ENCODE data around the gene TMEM163.

Gene TMEM163

DNA sequence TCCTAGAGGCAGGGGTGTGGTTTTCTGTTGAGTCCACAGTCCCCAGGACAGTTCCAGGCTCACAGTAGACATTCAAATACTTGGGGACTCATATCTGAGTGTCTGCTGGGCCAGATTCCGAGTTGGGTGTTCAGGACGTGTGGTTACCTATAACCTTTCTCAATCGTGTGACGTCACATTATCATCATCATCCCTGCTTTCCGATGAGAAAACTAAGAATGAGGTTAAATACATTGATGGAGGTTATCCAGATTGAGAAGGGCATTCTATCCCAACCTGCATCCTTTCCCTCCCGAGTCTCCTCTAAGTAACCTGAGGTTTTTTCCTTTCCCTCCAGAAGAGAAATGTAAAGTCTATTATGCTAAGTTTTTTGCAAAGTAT lies 260.3 kb downstream of the TMEM163 start:
- DNase-seq (ENCODE audit: low read depth): no peak

DNA sequence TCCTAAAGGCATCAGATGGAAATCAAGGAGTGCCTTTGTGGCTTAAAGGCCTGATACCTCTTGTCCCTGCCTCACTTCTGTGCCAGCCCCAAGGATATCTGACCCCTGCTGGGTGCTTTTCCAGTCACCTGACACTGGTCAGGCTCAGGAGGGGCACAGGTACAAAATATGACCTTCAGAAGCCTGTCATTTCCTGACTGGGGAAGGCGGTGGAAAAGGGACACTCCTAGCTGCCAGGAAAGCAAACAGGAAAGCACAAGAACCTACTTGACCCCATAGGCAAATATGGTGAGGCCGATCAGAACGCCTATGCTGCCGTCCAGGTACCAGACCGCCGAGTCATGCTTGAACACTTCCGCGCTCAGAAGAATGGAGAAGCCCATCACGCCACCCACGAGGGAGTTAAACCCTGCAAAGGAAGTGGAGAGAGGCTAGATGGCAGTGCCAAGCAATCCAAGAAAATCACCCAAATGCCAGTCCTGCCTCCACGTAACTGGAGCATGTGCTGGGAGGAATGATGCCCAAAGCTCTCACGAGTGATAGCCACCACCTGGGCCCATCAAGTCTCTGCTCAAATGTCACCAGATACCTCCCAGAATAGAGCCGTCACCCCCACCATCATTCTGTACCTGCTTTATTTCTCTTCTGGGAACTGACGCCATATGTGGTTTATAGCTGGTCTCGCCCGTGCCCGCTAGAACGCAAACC lies 260.9 kb downstream of the TMEM163 start:
- DNase-seq (ENCODE audit: low read depth): no peak

- DNase-seq (ENCODE audit: low read depth): no peak
Measured at GRCh38 chr2:134457353-134457752, 261.4 kb downstream of the TMEM163 start.

DNA sequence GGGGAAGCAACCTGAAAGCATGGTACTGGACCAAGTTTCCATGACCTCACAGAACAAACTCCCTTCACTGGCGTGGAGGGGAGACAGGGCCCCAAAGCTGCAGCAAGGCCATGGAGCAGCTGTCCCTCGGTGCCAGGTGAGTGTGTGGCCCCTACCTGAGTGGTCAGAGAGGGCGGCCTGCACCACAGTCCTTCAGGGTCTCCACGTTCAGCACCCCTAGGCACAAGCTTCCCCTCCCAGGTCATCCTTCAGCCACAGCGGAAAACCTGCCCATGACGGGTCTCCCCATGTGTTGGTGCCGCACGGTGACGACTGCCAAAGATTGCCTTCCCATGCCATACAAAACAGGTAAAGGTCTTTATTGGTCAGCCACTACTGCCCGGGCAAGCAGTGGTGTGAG lies 263.4 kb downstream of the TMEM163 start:
- no peak for DNase-seq (ENCODE audit: low read depth)

GRCh38 chr2:134454931-134455330 lies 263.9 kb downstream of the TMEM163 start:
- no peak for DNase-seq (ENCODE audit: low read depth)

DNA sequence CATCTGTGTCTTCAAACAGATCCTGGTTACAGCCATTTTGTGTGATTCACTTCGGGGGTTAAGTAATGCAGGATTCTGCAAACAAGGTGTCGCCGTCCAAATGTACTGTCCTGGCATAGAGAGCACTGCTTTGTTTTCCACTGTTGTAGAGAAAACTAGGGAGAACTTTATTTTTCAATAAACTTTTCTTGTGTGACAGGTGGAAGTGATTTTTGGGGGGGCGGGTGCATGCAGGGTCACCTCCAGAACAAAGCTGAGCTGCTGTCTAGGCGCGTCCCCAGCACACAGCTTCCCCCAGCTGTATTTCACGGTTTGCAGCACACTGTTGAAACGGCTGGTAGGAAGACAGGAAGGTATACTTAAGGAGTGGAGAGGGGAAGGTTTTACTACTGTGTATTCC lies 264.4 kb downstream of the TMEM163 start:
- no peak for DNase-seq (ENCODE audit: low read depth)

DNA sequence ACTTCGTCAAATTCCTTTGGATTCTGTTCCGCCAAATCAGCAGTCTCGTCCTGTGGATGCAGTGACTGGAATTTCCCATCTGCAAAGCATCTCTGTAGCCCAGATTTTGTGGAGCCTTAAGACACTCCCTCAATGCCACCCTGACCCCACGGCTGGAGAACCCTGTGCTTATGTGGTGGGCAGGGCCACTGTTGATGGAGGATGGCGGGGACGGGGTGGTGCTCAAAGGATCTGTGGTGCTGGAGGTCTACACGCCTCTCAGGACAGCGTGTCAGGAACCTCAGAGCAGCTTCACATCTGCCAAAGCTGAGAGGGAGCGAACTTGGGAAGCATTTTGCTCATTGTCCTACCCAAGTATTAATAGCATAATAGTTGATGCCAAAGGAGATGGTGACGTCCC lies 264.8 kb downstream of the TMEM163 start:
- DNase-seq (ENCODE audit: low read depth): no peak

DNA sequence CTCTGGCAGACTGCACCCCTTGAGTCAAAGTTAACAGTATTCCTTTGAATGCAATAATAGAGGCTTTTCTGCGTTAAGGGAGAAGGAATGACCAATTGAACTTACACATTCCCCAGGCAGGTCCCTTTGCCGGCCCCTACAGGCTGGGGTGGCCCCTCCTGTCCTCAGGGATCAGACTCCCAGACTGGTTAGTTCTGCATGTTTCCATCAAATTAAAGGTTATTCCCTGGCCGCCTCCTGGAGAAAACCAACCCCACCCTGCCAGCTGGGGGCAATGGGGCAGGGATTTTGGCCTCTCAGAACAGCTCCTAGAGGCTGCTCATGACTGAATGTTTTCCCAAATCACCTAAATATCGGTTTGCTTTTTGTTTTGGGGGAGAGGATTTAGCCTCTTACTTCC lies 265.3 kb downstream of the TMEM163 start:
- no peak for DNase-seq (ENCODE audit: low read depth)

GRCh38 chr2:134452042-134452733 lies 266.6 kb downstream of the TMEM163 start:
- DNase-seq (ENCODE audit: low read depth): no peak

GRCh38 chr2:134451347-134451630 lies 267.5 kb downstream of the TMEM163 start:
- DNase-seq (ENCODE audit: low read depth): no peak

- DNase-seq (ENCODE audit: low read depth): no peak
Measured at GRCh38 chr2:134449751-134450513, 268.9 kb downstream of the TMEM163 start.

DNA sequence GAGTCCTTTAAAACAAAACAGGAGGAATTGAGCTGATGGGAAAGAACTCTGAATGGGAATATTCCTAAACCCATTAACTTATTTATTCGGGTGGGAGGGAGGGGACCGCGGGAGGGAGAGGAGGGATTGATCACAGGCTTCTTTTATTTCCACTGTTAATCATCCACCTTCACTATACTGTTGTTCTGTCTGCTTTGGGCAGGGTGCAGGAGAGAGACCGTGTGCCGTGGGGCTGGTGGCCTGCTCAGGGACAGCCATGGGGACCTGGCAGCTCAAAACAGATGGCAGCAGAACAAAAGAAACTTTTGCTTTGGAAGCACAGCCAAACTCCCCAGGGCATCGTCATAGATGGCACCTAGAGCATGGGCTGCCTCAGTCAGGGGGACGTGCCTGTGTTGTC lies 269.6 kb downstream of the TMEM163 start:
- no peak for DNase-seq (ENCODE audit: low read depth)

DNA sequence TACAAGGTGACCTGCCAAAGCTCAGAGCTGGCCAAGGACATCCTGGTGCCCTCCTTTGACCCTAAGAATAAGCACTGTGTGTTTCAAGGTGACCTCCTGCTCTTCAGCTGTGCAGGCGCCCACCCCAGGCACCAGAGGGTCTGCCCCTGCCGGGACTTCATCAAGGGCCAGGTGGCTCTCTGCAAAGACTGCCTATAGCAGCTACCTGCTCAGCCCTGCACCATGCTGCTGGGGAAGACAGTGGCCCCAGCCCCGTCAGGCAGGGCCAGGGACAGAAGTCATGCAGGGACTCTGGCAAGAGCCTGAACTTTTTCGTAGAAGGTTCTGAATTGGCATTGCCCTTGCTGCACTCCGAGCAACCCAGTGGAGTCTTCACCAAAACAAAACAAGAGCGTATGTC lies 270.1 kb downstream of the TMEM163 start:
- DNase-seq (ENCODE audit: low read depth): no peak

DNA sequence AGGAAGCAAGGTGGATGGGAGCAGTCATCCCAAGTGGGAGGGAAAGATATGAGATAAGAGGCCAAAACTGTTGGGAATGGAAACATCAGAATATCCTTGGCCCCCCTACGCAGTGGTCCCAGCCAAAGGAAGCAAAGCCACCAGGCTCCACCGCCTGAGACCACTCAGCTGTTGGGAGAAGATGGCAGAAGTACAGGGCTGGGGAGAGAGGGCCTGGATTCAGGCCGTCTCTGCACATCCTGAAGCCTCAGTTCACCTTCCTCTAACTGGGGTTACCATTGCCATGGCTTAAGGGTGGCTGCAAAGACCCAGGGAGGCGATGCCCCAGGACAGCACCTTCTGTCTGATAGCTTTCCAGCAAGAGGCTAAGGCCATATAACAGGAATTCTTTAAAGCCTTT lies 271.1 kb downstream of the TMEM163 start:
- DNase-seq (ENCODE audit: low read depth): no peak

DNA sequence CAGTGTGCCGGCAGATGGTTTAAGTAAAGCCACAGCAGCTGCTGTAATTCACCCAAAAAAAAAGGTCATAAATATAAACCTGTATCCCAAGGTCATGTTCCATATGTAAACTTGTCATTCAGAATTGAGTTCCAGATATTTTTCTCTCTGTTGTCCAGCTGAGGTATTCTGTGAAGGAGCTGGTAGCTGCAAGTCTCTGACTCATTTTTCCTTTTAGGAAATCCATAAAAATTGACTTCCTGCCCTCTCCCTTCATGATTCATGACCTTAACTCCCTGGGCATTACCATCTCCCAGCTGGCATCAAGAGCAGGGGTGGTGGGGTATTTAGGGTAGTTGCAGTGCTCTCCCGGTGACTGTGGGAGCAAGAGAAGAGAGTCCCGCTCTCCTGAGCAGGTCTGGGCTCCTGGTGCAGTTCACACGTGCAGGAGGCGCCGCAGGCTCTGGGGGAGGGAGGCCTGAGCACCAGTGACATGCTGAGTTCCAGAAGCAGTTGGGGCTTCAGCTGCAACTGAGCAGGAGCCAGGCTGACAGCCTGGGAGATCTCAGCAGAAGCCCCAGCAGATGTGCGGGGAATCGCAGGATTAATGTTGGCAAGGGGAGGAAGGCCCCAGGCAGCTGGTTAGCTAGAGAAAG lies 272.3 kb downstream of the TMEM163 start:
- DNase-seq (ENCODE audit: low read depth): no peak

GRCh38 chr2:134445985-134446382 lies 272.8 kb downstream of the TMEM163 start:
- DNase-seq (ENCODE audit: low read depth): no peak

- DNase-seq (ENCODE audit: low read depth): no peak
Measured at GRCh38 chr2:134445116-134445515, 273.7 kb downstream of the TMEM163 start.

- DNase-seq (ENCODE audit: low read depth): no peak
Measured at GRCh38 chr2:134443814-134444480, 274.9 kb downstream of the TMEM163 start.

- DNase-seq (ENCODE audit: low read depth): no peak
Measured at GRCh38 chr2:134441153-134441863, 277.5 kb downstream of the TMEM163 start.

GRCh38 chr2:134440336-134440909 lies 278.4 kb downstream of the TMEM163 start:
- DNase-seq (ENCODE audit: low read depth): no peak

DNA sequence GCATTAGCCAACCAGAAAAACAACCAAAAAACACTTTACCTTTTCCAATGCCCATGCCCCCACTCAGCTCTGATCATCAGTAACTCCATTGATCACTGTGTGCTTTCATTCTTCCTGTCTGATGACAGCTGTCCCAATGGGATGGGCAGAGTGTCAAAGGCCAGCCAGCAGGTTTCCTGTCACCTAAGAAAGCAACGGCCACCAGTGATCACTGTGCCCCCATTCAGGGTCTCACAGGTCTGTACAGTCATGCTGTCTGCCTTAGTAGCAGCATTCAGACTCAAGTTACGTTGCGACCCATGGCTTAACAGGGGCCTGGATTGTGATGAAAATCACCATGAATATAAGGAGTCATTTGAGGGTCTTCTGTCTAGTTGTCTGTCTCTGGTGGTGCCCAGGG lies 280.4 kb downstream of the TMEM163 start:
- DNase-seq (ENCODE audit: low read depth): no peak

Measured in T-helper 22 cell (primary cell).